ENCODE results near the gene RBM28. TPM values are rescaled to one million over a fixed set of nuclear protein-coding genes. Genes with fewer than 3 reads are reported as not detected.

The RBM28 gene
- total RNA-seq, 1 experiment from 2014 or later: 71.4 TPM

- Histone ChIP-seq H3K4me1 (no peaks in the 10 kb centered on the region), H3K4me3 (ENCODE audit: low read depth, low read length) (no peak overlapping the region), H3K27me3 (replicated peaks; ENCODE audit: control insufficient read depth, insufficient read depth, low read length) (no peaks in the 10 kb centered on the region), H3K9me3 (no peaks in the 10 kb centered on the region; the same call in 1 of the 2 replicates), H3K36me3 (ENCODE audit: control insufficient read depth, insufficient read depth, low read length) (no peaks in the 10 kb centered on the region)
- BruUV-seq (replicated peaks): no TSS peak
- Mint-ChIP-seq H3K27ac (ENCODE audit: unreplicated experiment) (no peak overlapping the region), H3K9me3 (ENCODE audit: unreplicated experiment) (peaks cover 33% of the 10 kb centered on the region), H3K36me3 (ENCODE audit: insufficient read depth, unreplicated experiment) (no peaks in the 10 kb centered on the region), H3K4me1 (ENCODE audit: low read depth, unreplicated experiment) (no peaks in the 10 kb centered on the region), H3K27me3 (ENCODE audit: insufficient read depth, unreplicated experiment) (no peaks in the 10 kb centered on the region), H3K4me3 (ENCODE audit: unreplicated experiment) (no peak overlapping the region)
- intact Hi-C loops (cut with micrococcal nuclease; ENCODE audit: unreplicated experiment): no loop called here
- POLR2A ChIA-PET: no interaction called here
- DNase-seq: no peak
- TF ChIP-seq CTCF (IDR thresholded peaks at IDR 0.05; ENCODE audit: insufficient read depth in 1 of 2, low read depth in 1 of 2, low read length in 1 of 2, severe bottlenecking in 1 of 2, unreplicated experiment in 1 of 2): no peak
- CTCF ChIA-PET: no interaction called here
Observed at GRCh38 chr7:128279124-128279713, 64.5 kb downstream of the RBM28 start.

- no peaks in the 10 kb centered on the region for H3K27me3 ChIP-seq (replicated peaks; ENCODE audit: control insufficient read depth, insufficient read depth, low read length)
- no peak for TF ChIP-seq CTCF (IDR thresholded peaks at IDR 0.05; ENCODE audit: insufficient read depth in 1 of 2, low read depth in 1 of 2, low read length in 1 of 2, severe bottlenecking in 1 of 2, unreplicated experiment in 1 of 2)
- H3K36me3 ChIP-seq (ENCODE audit: control insufficient read depth, insufficient read depth, low read length): no peaks in the 10 kb centered on the region
- no peaks in the 10 kb centered on the region; the same call in 1 of the 2 replicates for H3K9me3 ChIP-seq
- no peak overlapping the region for H3K4me3 ChIP-seq (ENCODE audit: low read depth, low read length)
- CTCF ChIA-PET: no interaction called here
- POLR2A ChIA-PET: no interaction called here
- no peaks in the 10 kb centered on the region for H3K4me1 ChIP-seq
- no peak for DNase-seq
- no peak overlapping the region for H3K4me3 Mint-ChIP-seq (ENCODE audit: unreplicated experiment)
- no peaks in the 10 kb centered on the region for H3K36me3 Mint-ChIP-seq (ENCODE audit: insufficient read depth, unreplicated experiment)
- H3K27me3 Mint-ChIP-seq (ENCODE audit: insufficient read depth, unreplicated experiment): no peaks in the 10 kb centered on the region
- no peaks in the 10 kb centered on the region for H3K4me1 Mint-ChIP-seq (ENCODE audit: low read depth, unreplicated experiment)
- no TSS peak for BruUV-seq (replicated peaks)
- H3K9me3 Mint-ChIP-seq (ENCODE audit: unreplicated experiment): peaks cover 33% of the 10 kb centered on the region
- H3K27ac Mint-ChIP-seq (ENCODE audit: unreplicated experiment): no peak overlapping the region
- intact Hi-C loops (cut with micrococcal nuclease; ENCODE audit: unreplicated experiment): no loop called here
Observed at GRCh38 chr7:128278366-128278765, 65.3 kb downstream of the RBM28 start.

GRCh38 chr7:128275681-128276080 lies 68.0 kb downstream of the RBM28 start:
- peaks cover 23% of the 10 kb centered on the region for H3K9me3 Mint-ChIP-seq (ENCODE audit: unreplicated experiment)
- H3K4me3 Mint-ChIP-seq (ENCODE audit: unreplicated experiment): no peak overlapping the region
- peak overlapping the region; percentile 23 for H3K27ac Mint-ChIP-seq (ENCODE audit: unreplicated experiment)
- POLR2A ChIA-PET: no interaction called here
- H3K36me3 Mint-ChIP-seq (ENCODE audit: insufficient read depth, unreplicated experiment): no peaks in the 10 kb centered on the region
- DNase-seq: no peak
- TF ChIP-seq CTCF (IDR thresholded peaks at IDR 0.05; ENCODE audit: insufficient read depth in 1 of 2, low read depth in 1 of 2, low read length in 1 of 2, severe bottlenecking in 1 of 2, unreplicated experiment in 1 of 2): no peak
- Histone ChIP-seq H3K36me3 (ENCODE audit: control insufficient read depth, insufficient read depth, low read length) (no peaks in the 10 kb centered on the region), H3K9me3 (no peaks in the 10 kb centered on the region; the same call in 1 of the 2 replicates), H3K27me3 (replicated peaks; ENCODE audit: control insufficient read depth, insufficient read depth, low read length) (no peaks in the 10 kb centered on the region), H3K4me3 (ENCODE audit: low read depth, low read length) (no peak overlapping the region), H3K4me1 (no peaks in the 10 kb centered on the region)
- intact Hi-C loops (cut with micrococcal nuclease; ENCODE audit: unreplicated experiment): no loop called here
- CTCF ChIA-PET: no interaction called here
- no peaks in the 10 kb centered on the region for H3K4me1 Mint-ChIP-seq (ENCODE audit: low read depth, unreplicated experiment)
- no peaks in the 10 kb centered on the region for H3K27me3 Mint-ChIP-seq (ENCODE audit: insufficient read depth, unreplicated experiment)
- BruUV-seq (replicated peaks): no TSS peak

All from Caco-2 (cell line).